B cell (primary cell): Measurements from ENCODE around the gene ADGRL2.

Experiments
- CTCF ChIP-seq: fragments of 200-600 bp; IDR thresholded peaks from one replicate; pipeline ENCODE4 v1.8.0; 2022; ENCODE audit warnings: antibody characterized with exemption, mild to moderate bottlenecking
- EZH2 ChIP-seq: IDR thresholded peaks from 2 replicates; pipeline ENCODE4 v1.6.1; 2012; ENCODE audit warnings: borderline replicate concordance, low read depth, mild to moderate bottlenecking, moderate library complexity, low read length; ENCODE audit not compliant: insufficient read depth, poor library complexity, severe bottlenecking

- no peak for TF ChIP-seq CTCF
- TF ChIP-seq EZH2 = no peak
These were observed 43.9 kb upstream of the ADGRL2 start for GRCh38 chr1:81756872-81757271.
